HG03442 (cell line): Measurements from ENCODE around the gene PGAP3.

Experiments
- ATAC-seq: cut with Tn5 transposase; IDR thresholded peaks from one replicate; pipeline ENCODE4 v1.9.1; 2021; ENCODE audit warnings: mild to moderate bottlenecking, moderate library complexity; ENCODE audit not compliant: unreplicated experiment

Gene PGAP3

GRCh38 chr17:39639566-39640458 is 48.0 kb downstream of the PGAP3 start:
- no peak for ATAC-seq

GRCh38 chr17:39639043-39639442 is 48.8 kb downstream of the PGAP3 start:
- ATAC-seq: no peak

GRCh38 chr17:39638317-39638716 is 49.5 kb downstream of the PGAP3 start:
- no peak for ATAC-seq

GRCh38 chr17:39636927-39637736 is 50.7 kb downstream of the PGAP3 start, which contains the start of gene STARD3:
Gene STARD3, plus strand, starts transcription at chr17:39637144. Its CDS starts 16,388 bp downstream, at chr17:39653532.
- peak; percentile 71 for ATAC-seq

DNA sequence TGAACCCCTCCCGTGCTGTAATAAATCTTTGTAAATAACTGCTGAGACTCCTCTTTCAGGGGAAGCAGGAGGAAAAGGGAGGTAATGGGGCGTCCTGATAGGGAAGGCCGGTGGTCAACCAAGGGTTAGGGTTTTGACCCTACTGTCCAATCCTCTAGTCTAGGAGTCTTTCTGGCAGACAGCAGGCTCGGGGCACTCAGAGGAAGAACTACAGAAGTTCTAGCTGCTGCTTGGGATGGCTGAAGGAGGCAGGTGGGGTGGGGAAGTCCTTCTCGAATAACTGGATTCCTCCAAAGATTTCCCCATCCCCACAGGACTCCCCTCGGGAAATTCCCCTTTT is 51.3 kb downstream of the PGAP3 start:
- ATAC-seq: no peak

DNA sequence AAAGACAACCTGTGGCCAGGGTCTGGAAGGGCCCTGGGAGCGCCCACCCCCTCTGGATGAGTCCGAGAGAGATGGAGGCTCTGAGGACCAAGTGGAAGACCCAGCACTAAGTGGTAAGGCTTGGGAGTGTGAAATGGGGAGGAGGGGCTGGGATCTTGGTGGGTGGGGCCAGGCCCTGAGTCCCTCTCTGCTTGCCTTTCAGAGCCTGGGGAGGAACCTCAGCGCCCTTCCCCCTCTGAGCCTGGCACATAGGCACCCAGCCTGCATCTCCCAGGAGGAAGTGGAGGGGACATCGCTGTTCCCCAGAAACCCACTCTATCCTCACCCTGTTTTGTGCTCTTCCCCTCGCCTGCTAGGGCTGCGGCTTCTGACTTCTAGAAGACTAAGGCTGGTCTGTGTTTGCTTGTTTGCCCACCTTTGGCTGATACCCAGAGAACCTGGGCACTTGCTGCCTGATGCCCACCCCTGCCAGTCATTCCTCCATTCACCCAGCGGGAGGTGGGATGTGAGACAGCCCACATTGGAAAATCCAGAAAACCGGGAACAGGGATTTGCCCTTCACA is 52.2 kb downstream of the PGAP3 start:
- ATAC-seq: no peak

GRCh38 chr17:39634384-39634871 is 53.4 kb downstream of the PGAP3 start:
- no peak for ATAC-seq

DNA sequence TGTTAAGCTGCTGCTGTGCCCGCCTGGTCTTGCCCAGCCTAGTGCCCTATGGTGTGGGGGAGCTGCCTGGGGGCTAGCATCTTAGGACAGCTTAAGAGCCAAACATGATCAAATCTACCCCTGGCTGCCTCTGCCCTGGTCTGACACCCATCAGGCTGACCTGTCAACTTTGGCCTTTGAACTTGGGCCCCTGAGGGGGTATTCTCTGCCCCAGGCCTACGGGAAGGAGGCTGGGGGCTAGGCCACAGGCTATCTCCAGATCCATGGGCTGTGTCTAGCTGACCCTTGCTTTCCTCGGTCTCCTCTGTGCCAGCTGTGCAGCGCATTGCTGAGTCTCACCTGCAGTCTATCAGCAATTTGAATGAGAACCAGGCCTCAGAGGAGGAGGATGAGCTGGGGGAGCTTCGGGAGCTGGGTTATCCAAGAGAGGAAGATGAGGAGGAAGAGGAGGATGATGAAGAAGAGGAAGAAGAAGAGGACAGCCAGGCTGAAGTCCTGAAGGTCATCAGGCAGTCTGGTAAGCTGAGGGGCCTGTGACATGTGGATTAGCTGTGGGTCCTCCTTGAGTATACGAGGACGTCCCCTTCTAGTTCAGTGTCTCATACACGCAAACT is 54.2 kb downstream of the PGAP3 start:
- no peak for ATAC-seq

DNA sequence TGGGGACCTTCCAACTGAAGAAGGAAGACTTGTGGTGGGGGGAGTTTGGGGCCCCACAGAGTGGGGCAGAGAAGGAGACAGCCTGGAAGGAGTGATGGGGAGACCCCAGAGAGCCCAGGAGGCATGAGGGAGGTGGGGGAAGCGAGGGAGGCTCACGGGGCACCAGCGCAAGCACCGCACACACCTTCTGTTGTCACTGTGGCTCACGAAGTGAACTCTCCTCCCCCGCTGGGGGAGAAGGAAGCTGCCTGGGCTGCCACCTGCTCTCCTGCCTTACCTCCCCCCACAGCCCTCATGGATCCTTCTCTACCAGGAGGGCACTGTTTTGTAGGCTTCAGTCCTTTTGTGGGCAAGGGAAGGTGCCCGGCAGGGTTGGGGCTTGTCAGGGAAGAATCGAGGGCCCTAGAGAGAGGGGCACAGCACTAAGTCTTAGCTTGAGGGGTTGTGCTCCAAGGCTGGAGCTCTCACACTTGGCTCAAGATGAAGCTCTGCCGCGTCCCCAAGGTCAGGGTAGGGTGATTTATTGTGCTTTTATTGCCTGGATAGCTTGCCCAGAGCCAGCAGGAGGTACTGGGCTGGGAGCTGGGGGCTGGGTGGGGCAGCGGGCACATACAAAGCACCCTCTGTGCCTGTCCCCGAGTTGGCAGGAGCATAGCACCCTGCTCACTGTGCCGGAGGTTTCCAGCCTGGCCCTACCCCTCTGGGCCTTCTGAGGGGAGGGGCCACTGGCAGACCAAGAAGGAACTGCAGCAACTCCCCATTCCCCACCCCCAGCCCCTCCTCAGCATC is 55.5 kb downstream of the PGAP3 start:
- no peak for ATAC-seq

DNA sequence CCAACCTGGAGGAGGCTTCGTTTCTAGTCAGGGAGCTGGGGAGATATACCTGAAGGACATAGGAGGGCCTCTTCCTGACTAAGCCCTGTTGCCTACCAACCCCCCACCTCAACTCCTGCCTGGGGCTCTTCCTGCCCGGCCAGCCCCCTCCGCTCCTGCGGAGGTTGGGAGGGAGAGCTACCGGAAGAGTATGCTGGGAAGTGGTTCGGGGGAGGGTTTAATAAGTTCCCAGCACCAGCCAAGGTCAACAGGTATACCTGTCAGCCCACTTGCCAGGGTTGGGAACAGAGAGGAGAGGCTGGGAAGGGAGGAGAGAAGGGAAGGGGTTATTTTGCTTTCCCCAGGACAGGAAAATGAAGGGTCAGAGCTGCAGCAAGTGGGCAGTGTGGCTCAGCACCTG is 56.5 kb downstream of the PGAP3 start:
- ATAC-seq: no peak

GRCh38 chr17:39629898-39630297 is 58.0 kb downstream of the PGAP3 start:
- ATAC-seq: no peak

- ATAC-seq: no peak
Measured at GRCh38 chr17:39629494-39629880, 58.4 kb downstream of the PGAP3 start.

- ATAC-seq: no peak
Measured at GRCh38 chr17:39628655-39629493, 59.0 kb downstream of the PGAP3 start.

- no peak for ATAC-seq
Measured at GRCh38 chr17:39627712-39628516, 59.9 kb downstream of the PGAP3 start.

- no peak for ATAC-seq
Measured at GRCh38 chr17:39627047-39627711, 60.7 kb downstream of the PGAP3 start.

DNA sequence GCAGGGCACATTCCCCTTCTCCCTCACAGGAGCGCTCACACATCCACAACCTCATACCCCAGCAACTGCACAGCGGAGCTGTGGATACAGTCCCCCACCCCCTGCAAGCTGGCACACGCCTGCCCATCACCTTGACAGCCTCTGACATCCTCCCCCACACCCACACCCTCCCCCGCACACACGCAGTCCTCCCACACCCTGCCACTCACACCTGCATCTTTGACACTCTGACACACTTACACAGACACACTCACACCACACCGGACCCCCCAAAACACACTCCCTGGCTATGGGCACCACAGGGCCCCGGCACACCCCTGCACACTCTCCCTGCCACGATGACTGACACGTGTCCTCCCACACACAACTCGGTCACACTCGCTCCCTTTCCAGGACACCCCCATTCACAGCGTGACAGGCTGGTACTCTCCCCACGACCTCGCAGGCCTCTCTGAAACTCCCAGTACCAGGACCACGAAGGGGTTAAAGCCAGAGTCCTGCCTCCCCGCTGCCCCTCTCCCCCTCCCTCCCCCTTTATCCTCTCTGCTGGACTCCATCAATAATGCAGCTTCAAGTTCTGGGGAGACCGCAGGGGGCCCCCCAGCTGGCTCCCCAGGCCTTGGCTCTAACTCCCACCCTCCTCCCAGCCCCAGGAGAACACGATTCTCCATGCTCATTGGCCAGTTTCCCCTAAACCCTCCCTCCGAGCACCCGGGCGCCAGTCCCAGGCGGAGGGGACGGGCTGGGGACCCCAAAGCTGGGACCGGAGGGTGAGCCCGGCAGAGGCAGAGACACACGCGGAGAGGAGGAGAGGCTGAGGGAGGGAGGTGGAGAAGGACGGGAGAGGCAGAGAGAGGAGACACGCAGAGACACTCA is 61.4 kb downstream of the PGAP3 start, which contains the start of gene PPP1R1B:
TSS of gene PPP1R1B (plus strand) at position 782 of the 876 bp plus-strand sequence. CDS start 441 bp downstream, outside the sequence.
- no peak for ATAC-seq
